NCI-H1092 (cell line): Measurements from ENCODE around the gene TBCD.
"Not testable (repeated sequence)": the region's sequence is repeated elsewhere in the genome, so short reads cannot be mapped to it uniquely, and the experiment has no call there.

Experiments
- DNase-seq: peaks from one replicate; lab custom pipeline; 2025; lab: John Stamatoyannopoulos, UW

The TBCD gene

DNA sequence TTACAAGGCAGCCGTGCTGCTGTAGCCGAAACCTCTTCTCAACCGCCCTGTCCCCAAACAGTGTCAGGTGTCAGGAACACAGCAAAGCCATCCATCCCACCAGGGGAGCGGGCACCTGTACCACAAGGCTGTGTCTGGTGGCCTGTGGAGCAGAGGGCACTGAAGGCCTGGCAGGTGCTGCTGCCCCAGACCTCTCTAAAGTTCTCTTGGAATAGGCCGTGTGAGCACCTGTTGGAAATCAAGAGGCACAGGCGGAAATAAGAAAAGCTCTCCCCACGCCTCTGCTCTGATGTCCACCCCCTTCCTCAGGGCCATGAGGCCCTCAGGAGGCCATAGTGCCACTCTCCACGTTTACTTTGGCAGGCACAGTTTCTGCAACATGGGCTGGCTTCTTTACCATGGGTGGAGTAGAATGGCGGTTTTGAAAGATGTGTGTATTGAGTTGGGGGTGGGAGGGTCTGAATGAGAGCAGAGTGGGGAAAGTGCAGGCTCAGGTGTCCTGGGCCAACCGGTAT, 187.8 kb downstream of the TBCD start:
- DNase-seq, result no peak

DNA sequence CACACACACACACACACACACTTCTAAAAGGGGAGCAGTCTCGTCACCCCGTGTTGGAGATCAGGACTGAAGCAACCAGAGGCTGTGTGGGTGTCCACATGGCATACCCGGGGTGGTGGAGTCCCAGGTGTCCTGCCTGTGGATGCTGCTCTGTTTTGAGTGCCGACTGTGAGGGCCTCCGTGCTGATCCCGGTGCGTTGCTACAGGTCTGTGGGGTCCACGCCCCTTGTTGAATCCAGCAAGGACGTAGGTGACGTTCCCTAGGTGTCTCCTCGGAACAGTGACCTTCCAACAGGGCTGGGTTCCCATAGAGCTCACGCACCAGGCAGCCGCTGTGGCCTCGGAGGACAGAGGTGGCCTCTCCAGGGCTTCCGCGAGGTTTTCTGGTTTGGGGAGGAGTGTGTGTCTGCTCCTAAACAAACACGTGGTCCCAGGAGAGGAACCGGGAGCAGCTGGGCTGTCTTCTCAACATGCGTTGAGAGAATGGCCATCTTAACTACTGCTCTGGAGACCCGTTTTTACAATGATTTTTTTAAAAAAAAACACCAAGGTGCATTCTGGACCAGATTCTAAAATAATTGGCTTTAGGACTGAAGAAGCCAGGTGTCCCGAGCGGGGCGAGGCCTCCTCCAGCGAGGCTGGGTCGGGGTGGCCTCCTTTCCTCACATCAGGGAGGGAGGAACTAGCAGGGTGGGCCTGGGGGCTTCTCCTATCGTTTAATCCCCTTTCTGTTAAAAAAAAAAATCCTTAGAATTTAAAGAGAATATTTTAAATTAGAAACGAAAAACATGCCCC, 188.6 kb downstream of the TBCD start:
- DNase-seq, result no peak

GRCh38 chr17:82941021-82942001, 189.4 kb downstream of the TBCD start:
- DNase-seq, result no peak

- DNase-seq, result no peak
Observed at GRCh38 chr17:82942166-82943130, 190.6 kb downstream of the TBCD start.

DNA sequence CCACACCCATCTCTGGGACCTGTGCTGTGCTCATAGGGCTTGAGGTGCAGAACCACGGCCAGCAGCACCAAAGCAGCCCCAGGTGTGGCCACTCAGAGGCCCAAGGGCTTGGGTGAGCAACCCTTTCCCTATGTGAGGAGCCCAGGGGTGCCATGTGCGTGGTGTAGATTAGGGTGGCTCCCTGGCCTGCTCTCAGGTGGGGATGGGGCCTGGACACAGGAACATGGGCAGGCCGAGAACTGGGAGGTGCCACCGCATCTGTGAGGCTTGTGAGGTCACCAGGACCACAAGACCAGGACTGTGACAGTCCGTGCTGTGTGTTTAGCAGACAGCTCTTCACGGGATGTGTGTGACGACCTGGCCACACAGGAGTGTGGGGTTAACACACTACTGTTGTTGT, 191.5 kb downstream of the TBCD start:
- DNase-seq, result no peak

GRCh38 chr17:82943751-82944150, 191.9 kb downstream of the TBCD start:
- DNase-seq, result no peak

- DNase-seq, result no peak
Observed at GRCh38 chr17:82944990-82945389, 193.1 kb downstream of the TBCD start.

- no peak for DNase-seq
Observed at GRCh38 chr17:82946081-82946480, 194.2 kb downstream of the TBCD start.

- no peak for DNase-seq
Observed at GRCh38 chr17:82947051-82947991, 195.5 kb downstream of the TBCD start.

DNA sequence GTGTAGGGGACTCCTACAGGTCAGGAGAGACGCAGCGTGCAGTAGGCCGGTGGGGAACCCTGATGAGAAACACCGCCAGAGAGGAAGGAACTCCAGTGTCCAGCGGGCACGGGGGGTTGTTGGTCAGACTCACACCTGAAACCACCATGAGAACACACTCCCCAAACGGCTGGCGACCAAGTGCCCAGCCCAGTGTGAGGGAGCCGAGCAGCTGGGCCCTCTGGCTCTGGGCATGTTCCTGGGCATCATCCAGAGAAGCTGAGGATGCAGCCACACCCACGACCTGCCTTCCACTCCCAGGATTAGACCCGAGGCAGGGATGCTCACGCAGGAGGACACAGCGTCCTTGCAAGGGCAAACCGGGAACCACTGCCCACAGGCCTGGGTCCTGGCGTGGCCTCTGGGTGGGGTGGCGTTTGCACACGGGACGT, 196.2 kb downstream of the TBCD start:
- no peak for DNase-seq

DNA sequence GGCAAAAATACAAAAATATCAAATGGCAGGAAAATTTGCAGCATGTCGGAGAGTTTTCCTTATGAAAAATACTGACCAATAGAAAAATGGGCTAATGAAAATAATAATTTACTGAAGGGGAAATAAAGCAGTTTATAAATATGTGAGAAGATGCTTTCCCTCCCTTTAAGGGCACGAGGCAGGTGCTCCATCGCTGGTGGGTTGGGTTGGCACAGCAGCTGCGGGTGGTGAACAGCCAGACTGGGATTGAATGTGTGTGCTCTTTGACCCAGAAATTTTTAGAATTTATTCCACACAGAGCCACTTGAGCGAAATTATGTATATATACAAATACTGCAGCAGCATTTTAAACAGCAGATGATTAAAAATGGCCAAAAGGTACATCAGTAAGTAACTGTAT, 197.1 kb downstream of the TBCD start:
- no peak for DNase-seq

GRCh38 chr17:82949361-82949760, 197.5 kb downstream of the TBCD start:
- DNase-seq, result no peak

DNA sequence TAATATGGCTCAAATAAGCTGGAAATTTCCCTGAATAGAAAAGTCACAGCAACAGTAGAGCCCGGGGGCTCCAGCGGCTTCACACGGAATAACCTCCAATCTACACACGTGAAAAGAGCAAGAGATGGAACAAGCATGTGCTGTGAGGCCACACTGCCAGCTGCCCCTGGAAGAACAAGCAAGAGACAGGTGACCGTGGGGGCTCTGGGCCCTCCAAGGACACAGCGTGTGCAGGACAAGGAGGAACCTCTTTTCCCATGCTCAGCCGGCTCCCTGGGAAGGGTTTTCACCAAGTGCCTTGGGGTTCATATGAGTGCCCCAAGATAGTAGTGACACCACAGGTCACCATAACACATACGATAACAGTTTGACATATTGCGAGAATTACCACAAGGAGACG, 198.1 kb downstream of the TBCD start:
- no peak for DNase-seq

DNA sequence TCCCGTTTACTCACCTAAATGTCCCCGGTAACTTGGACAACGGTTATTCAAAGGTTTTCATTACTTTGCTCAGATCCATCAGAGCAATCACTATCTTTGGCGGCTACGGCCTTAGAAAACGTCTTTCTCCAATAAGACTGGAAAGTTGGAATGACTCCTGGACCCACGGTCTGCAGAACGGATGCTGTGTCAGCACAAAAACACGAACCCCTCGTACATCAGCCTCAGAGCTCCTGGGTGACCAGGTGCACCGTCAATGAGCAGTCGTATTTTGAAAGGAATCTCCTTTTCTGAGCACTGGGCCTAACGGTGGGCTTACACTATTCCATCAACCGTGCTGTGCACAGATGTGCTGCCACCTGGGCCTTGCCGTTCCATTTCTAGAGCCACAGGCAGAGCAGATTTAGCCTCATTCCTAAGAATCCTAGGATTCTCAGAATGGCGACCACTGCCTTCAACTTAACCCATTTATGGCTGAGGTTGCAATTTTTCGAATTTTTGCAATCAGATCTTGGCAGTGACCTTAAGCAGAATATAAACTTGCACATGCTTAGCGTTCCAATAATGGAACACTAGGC, 198.7 kb downstream of the TBCD start:
- no peak for DNase-seq

- no peak for DNase-seq
Observed at GRCh38 chr17:82952019-82952418, 200.2 kb downstream of the TBCD start.

GRCh38 chr17:82955106-82955505, 203.2 kb downstream of the TBCD start:
- not testable (repeated sequence) for DNase-seq

DNA sequence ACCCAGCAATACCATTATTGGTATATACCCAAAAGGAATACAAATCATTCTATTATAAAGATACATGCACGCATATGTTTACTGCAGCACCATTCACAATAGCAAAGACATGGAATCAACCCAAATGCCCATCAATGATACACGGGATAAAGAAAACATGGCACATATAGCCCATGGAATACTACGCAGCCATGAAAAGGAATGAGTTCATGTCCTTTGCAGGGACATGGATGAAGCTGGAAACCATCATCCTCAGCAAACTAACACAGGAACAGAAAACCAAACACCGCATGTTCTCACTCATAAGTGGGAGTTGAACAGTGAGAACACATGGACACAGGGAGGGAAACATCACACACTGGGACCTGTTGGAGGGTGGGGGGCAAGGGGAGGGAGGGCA, 203.8 kb downstream of the TBCD start:
- DNase-seq, result not testable (repeated sequence)

GRCh38 chr17:82956146-82956725, 204.4 kb downstream of the TBCD start:
- DNase-seq, result no peak

DNA sequence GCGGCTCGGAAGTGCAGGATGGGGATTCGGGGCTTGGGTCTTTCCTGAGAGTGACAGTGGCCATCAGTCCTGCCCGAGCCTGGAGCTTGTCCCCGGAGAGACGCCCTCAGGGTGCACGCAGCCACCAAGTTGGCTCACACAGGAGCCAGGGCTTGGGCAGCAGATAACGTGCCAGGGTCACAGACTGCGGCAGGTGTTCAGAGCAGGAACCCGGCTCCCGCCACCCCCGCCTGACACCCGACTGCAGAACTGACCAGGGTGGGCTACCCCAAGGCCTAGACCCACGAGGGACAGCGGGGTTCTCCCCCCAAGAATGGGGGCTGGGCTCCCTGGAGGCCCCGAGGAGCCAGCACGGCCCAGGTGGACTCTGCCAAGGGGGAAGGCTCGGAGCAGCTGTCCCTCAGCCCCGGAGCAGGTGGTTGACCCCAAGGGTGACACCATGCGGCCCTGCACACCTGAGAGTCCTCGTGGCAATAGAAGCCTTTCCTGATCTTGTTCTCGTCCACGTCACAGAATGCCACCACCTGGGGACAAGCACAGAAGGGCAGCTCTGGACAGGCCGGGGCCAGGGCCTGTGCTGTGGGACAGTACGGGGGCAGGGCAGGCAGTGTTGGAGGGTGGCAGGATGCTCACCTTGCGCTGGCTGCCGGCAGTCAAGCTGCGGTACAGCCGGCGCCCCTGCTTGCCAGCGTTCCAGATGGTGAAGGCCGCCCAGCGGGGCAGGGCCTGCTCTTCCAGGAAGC, 205.0 kb downstream of the TBCD start:
- DNase-seq, result no peak
